ENCODE results near the gene RMI2.

RMI2 gene

DNA sequence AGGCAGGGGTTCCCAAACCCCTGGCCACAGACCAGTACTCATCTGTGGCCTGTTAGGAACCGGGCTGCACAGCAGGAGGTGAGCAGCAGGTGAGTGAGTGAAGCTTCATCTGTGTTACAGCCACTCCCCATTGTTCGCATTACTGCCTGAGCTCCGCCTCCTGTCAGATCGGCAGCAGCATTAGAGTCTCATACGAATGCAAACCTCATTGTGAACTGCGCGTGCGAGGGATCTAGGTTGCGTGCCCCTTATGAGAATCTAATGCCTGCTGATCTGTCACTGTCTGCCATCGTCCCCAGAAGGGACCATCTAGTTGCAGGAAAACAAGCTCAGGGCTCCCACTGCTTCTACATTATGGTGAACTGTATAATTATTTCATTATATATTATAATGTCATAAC is 25.1 kb upstream of the RMI2 start:
- no peak overlapping the region for H3K9ac ChIP-seq (ENCODE audit: low read depth in 1 of 2, low read length in 2 of 2)
- no peaks in the 10 kb centered on the region for H3K27me3 ChIP-seq (ENCODE audit: control insufficient read depth in 1 of 2, insufficient read depth in 2 of 2, low read length in 2 of 2)
- no peaks in the 10 kb centered on the region for H3K36me3 ChIP-seq (ENCODE audit: control insufficient read depth in 1 of 2, insufficient read depth in 2 of 2, low read length in 2 of 2)
- no peaks in the 10 kb centered on the region for H3K9me3 ChIP-seq (ENCODE audit: control insufficient read depth in 1 of 2, low read length in 2 of 2)
- H3K4me1 ChIP-seq (ENCODE audit: control insufficient read depth in 1 of 2, insufficient read depth in 2 of 2, low read length in 2 of 2) = peaks cover 0 to 2% of the 10 kb centered on the region in 2 donors
- no peak overlapping the region for H3K4me3 ChIP-seq (ENCODE audit: low read depth in 1 of 2, low read length in 2 of 2)
- H3K27ac ChIP-seq (ENCODE audit: low read depth, low read length) = no peak overlapping the region

DNA sequence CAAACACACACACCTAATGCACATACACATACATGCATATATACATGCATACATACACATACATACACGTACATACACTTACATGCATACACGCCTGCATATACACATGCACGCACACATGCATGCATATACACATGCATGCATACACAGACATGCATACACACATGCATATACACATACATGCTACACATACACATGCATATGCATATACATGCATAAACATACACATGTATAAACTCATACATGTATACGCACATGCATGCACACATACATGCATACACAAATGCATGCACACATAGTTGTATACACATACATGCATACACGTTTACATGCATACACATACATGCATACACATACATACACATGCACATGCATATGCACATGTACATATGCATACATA is 23.6 kb upstream of the RMI2 start:
- no peak overlapping the region for H3K27ac ChIP-seq (ENCODE audit: low read depth, low read length)
- H3K4me1 ChIP-seq (ENCODE audit: control insufficient read depth in 1 of 2, insufficient read depth in 2 of 2, low read length in 2 of 2) = peaks cover 0 to 12% of the 10 kb centered on the region in 2 donors
- H3K9ac ChIP-seq (ENCODE audit: low read depth in 1 of 2, low read length in 2 of 2) = no peak overlapping the region
- H3K27me3 ChIP-seq (ENCODE audit: control insufficient read depth in 1 of 2, insufficient read depth in 2 of 2, low read length in 2 of 2) = no peaks in the 10 kb centered on the region
- no peaks in the 10 kb centered on the region for H3K9me3 ChIP-seq (ENCODE audit: control insufficient read depth in 1 of 2, low read length in 2 of 2)
- H3K4me3 ChIP-seq (ENCODE audit: low read depth in 1 of 2, low read length in 2 of 2) = no peak overlapping the region
- no peaks in the 10 kb centered on the region for H3K36me3 ChIP-seq (ENCODE audit: control insufficient read depth in 1 of 2, insufficient read depth in 2 of 2, low read length in 2 of 2)

DNA sequence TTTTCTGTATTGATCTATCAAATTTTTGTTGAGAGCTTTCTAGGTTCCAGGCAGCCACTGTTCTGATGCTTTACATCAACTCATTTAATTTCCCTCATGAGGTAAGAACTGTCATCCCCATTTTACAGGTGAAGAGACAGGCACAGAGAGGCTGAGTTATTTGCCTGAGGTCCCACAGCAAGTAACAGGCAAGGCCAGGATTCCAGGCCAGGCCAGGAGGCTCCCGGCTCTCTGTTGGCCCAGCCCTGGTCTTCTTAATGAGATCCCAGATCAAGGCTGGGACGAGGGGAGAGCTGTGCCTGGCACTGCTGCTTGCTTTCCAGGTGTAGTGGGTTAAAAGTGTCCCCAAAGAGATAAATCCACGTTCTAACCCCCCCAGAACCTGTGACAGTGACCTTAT is 22.4 kb upstream of the RMI2 start:
- H3K4me1 ChIP-seq (ENCODE audit: control insufficient read depth in 1 of 2, insufficient read depth in 2 of 2, low read length in 2 of 2) = peaks cover 2 to 19% of the 10 kb centered on the region in 2 donors
- no peaks in the 10 kb centered on the region for H3K36me3 ChIP-seq (ENCODE audit: control insufficient read depth in 1 of 2, insufficient read depth in 2 of 2, low read length in 2 of 2)
- H3K9me3 ChIP-seq (ENCODE audit: control insufficient read depth in 1 of 2, low read length in 2 of 2) = no peaks in the 10 kb centered on the region
- no peak overlapping the region for H3K27ac ChIP-seq (ENCODE audit: low read depth, low read length)
- no peak overlapping the region for H3K9ac ChIP-seq (ENCODE audit: low read depth in 1 of 2, low read length in 2 of 2)
- H3K27me3 ChIP-seq (ENCODE audit: control insufficient read depth in 1 of 2, insufficient read depth in 2 of 2, low read length in 2 of 2) = no peaks in the 10 kb centered on the region
- no peak overlapping the region for H3K4me3 ChIP-seq (ENCODE audit: low read depth in 1 of 2, low read length in 2 of 2)

DNA sequence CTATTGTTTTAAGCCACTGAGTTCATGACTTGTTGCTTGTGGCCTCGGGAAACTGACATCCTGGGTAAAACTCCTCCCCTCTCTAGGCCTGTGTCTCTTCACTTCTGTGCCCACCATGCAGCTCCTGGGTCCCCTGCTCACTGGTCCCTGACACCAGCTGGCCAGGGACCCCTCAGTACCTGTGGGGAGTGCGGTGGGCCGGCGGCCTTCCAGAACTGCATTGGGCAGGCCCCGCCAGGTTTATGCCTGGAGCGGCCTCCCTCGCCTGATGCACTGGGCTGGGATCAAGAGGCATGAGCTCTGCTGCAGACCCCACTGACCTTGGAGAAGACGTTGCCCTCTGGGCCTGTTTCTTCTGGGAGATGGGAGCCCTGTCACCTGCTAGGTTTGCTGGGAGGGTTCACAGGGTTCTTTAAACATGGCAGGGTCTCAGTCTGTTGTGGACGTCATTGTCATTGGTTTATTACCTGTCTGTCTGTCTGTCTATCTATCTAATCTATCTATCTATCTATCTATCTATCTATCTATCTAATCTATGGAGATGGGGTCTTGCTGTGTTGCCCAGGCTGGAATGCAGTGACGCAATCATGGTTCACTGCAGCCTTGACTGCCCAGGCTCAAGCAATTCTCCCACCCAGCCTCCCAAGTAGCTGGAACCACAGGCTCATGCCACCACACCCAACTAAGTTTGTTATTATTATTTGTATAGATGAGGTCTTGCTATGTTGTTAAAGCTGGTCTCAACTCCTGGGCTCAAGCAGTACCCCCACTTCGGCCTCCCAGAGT is 21.5 kb upstream of the RMI2 start:
- Histone ChIP-seq H3K27ac (ENCODE audit: low read depth, low read length) (no peak overlapping the region), H3K36me3 (ENCODE audit: control insufficient read depth in 1 of 2, insufficient read depth in 2 of 2, low read length in 2 of 2) (no peaks in the 10 kb centered on the region), H3K4me1 (ENCODE audit: control insufficient read depth in 1 of 2, insufficient read depth in 2 of 2, low read length in 2 of 2) (peaks cover 11 to 28% of the 10 kb centered on the region in 2 donors), H3K9me3 (ENCODE audit: control insufficient read depth in 1 of 2, low read length in 2 of 2) (no peaks in the 10 kb centered on the region), H3K9ac (ENCODE audit: low read depth in 1 of 2, low read length in 2 of 2) (no peak overlapping the region), H3K27me3 (ENCODE audit: control insufficient read depth in 1 of 2, insufficient read depth in 2 of 2, low read length in 2 of 2) (no peaks in the 10 kb centered on the region), H3K4me3 (ENCODE audit: low read depth in 1 of 2, low read length in 2 of 2) (no peak overlapping the region)

DNA sequence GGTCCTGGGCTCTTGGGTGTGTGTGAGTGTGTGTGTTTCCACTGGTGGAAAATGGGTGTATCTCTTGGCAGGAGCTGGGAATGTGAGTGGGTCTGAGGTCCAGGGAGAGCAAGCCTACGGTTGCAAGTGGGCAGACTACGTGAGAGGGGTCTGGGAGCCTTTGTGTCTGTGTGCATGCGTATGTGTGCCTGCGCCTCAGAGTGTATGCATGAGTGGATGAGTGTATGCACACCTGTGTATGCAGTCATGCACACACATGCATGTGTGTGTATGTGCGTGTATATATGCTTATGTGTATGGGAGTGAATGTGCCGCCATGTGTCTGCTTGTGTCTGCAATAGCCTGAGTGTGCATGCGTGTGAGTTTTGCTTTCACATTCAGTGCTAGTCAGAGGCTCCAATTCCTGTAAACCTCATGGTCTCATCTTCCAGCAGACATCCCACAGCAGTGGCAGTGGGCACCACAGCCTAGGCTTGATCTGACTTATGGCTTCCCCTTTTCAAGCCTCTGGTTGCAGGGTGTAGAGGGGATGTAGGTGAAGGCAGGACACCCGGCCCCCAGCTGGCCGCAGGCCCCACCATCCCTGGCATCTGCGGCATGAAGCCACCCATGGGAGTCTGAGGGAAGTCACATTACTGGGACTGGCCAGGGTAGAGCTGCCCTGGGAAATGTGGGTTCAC is 19.7 kb upstream of the RMI2 start:
- Histone ChIP-seq H3K9me3 (ENCODE audit: control insufficient read depth in 1 of 2, low read length in 2 of 2) (no peaks in the 10 kb centered on the region), H3K4me1 (ENCODE audit: control insufficient read depth in 1 of 2, insufficient read depth in 2 of 2, low read length in 2 of 2) (peaks cover 12 to 32% of the 10 kb centered on the region in 2 donors), H3K36me3 (ENCODE audit: control insufficient read depth in 1 of 2, insufficient read depth in 2 of 2, low read length in 2 of 2) (no peaks in the 10 kb centered on the region), H3K27me3 (ENCODE audit: control insufficient read depth in 1 of 2, insufficient read depth in 2 of 2, low read length in 2 of 2) (no peaks in the 10 kb centered on the region), H3K4me3 (ENCODE audit: low read depth in 1 of 2, low read length in 2 of 2) (peak overlapping the region in 1 of 2 donors; percentile 23), H3K27ac (ENCODE audit: low read depth, low read length) (no peak overlapping the region), H3K9ac (ENCODE audit: low read depth in 1 of 2, low read length in 2 of 2) (no peak overlapping the region)

DNA sequence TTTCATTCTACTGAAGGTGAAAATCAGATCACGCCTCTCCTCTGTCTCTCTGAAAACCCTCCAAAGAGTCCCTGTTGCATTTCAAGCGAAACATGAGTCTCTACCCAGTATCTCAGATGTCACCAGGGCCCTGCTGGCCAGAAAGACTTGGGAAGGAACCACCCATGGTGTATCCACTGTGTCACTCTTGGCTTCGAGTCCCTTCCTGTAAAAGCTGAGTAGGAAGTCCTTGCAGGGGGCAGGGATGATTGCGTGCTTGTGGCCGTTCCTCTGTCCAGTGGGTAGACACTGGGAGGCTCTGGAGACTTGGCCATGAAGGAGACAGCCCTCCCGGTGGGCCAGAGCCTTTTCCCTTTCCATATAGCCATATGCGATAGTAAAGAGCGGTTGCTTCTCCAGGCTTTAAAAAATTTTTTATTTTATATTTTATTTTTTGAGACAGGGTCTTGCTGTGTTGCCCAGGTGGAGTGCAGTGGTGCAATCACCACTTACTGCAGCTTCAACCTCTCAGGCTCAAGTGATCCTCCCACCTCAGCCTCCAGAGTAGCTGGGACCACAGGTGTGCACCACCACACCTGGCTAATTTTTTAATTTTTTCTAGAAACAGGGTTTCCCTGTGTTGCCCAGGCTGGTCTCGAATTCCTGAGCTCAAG is 19.0 kb upstream of the RMI2 start:
- Histone ChIP-seq H3K27ac (ENCODE audit: low read depth, low read length) (no peak overlapping the region), H3K4me3 (ENCODE audit: low read depth in 1 of 2, low read length in 2 of 2) (no peak overlapping the region)

DNA sequence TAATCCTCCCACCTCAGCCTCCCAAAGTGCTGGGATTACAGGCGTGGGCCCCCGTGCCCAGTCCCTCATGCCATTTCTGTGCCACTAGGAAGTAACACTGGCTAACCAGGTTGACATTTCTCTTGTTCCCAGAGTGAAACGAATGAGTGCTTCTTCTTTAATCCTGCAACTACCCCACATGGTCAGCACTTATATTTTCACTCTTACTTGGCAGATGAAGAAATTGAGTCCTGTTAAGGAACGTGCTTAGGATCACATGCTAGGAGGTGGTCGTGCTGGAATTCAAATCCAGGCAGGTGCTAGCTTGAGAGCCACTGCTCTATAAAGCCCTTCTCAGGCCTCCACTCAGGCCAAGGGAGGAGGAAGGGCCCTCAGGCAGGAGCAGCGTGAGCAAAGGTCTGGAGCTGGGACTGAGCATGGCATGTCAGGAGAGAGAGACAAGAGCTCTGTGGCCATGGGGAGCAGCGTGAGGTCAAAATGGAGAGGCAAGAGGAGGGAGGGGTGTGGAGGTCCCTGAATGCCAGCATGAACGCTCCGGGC is 18.5 kb upstream of the RMI2 start:
- Histone ChIP-seq H3K9me3 (ENCODE audit: control insufficient read depth in 1 of 2, low read length in 2 of 2) (no peaks in the 10 kb centered on the region), H3K4me3 (ENCODE audit: low read depth in 1 of 2, low read length in 2 of 2) (no peak overlapping the region), H3K4me1 (ENCODE audit: control insufficient read depth in 1 of 2, insufficient read depth in 2 of 2, low read length in 2 of 2) (peaks cover 12 to 32% of the 10 kb centered on the region in 2 donors), H3K27ac (ENCODE audit: low read depth, low read length) (no peak overlapping the region), H3K36me3 (ENCODE audit: control insufficient read depth in 1 of 2, insufficient read depth in 2 of 2, low read length in 2 of 2) (no peaks in the 10 kb centered on the region), H3K9ac (ENCODE audit: low read depth in 1 of 2, low read length in 2 of 2) (no peak overlapping the region), H3K27me3 (ENCODE audit: control insufficient read depth in 1 of 2, insufficient read depth in 2 of 2, low read length in 2 of 2) (no peaks in the 10 kb centered on the region)

More for the DNA sequence above, 19.0 kb upstream of the RMI2 start:
- Histone ChIP-seq H3K9me3 (ENCODE audit: control insufficient read depth in 1 of 2, low read length in 2 of 2) (no peaks in the 10 kb centered on the region), H3K36me3 (ENCODE audit: control insufficient read depth in 1 of 2, insufficient read depth in 2 of 2, low read length in 2 of 2) (no peaks in the 10 kb centered on the region), H3K9ac (ENCODE audit: low read depth in 1 of 2, low read length in 2 of 2) (no peak overlapping the region), H3K4me1 (ENCODE audit: control insufficient read depth in 1 of 2, insufficient read depth in 2 of 2, low read length in 2 of 2) (peaks cover 12 to 32% of the 10 kb centered on the region in 2 donors), H3K27me3 (ENCODE audit: control insufficient read depth in 1 of 2, insufficient read depth in 2 of 2, low read length in 2 of 2) (no peaks in the 10 kb centered on the region)

DNA sequence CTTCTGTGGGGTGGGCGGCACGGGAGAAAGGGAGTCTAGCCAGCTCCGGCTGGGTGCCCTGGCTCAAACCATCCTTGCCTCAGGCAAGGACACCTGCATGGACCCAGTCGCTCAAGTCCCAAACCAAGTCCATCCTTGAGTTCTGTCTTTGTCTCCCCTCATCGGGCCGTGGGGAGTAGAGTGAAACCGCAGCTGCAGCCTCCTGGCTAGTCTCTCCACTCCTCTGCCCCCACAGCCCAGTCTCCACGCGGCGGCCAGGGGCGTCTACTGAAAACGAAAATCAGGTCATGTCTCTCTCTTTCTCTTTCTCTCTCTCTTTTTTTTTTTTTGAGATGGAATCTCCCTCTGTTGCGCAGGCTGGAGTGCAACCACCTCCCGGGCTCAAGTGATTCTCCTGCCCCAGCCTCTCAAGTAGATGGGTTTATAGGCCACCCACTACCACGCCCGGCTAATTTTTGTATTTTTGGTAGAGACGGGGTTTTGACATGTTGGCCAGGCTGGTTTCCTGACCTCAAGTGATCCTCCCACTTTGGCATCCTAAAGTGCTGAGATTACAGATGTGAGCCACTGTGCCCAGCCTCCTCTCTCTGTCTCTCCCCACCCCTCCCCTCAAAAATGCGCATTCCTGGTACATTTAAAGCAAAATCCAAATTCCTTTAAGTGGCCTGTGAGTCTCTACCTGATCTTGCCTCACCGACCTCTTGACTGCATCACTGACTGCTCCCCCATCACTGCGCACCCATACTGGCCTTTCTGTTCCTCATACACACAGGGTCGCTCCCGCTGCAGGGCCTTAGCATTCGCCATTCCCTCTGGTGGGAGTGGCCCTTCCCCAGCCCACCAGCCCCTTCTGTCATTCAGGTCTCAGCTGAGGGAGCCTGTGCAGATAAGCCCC is 17.7 kb upstream of the RMI2 start:
- Histone ChIP-seq H3K4me1 (ENCODE audit: control insufficient read depth in 1 of 2, insufficient read depth in 2 of 2, low read length in 2 of 2) (peaks cover 12 to 32% of the 10 kb centered on the region in 2 donors), H3K27me3 (ENCODE audit: control insufficient read depth in 1 of 2, insufficient read depth in 2 of 2, low read length in 2 of 2) (no peaks in the 10 kb centered on the region), H3K4me3 (ENCODE audit: low read depth in 1 of 2, low read length in 2 of 2) (no peak overlapping the region), H3K9me3 (ENCODE audit: control insufficient read depth in 1 of 2, low read length in 2 of 2) (no peaks in the 10 kb centered on the region), H3K36me3 (ENCODE audit: control insufficient read depth in 1 of 2, insufficient read depth in 2 of 2, low read length in 2 of 2) (no peaks in the 10 kb centered on the region), H3K27ac (ENCODE audit: low read depth, low read length) (no peak overlapping the region), H3K9ac (ENCODE audit: low read depth in 1 of 2, low read length in 2 of 2) (no peak overlapping the region)

DNA sequence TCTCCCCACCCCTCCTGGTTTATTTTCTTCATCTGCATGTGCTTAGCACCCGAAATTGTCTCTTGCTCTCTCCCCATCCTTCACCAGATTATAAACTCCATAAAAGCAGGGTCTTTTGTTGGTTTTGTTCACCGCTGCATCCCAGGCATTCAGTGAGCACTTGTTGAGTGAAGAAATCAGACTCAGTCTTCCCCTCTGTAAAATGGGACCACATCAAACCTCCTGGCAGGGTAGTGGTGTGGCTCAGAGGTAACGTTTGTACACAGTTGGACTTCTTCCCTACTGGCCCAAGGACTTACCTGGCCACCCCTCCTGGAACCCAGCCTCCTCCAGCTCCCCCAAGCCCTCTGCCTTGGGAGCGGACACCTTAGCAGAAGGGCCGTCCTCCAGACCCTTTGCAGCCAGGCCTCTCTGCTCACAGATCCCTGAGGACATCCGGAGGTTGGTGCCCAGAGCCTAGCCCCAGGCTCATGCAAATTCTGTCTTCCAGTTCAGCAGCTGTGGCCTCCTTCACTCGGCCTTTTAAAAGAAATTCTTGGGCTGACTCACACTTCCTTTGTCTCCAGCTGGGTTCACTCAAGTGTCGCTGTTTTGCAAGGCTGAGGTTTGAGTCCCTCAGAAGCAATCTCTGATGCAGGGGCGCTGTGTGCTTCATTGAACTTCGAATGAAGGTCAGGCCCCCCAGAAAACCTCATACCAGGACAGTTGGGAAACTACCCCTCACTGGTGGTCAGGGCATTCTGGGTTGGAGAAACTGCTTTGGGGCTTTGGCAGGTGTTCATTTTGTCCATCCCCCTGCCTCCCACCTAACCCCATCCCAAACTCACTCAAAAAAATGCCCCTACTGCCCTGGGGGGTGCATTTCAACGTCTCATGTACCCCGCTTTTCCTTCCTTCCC is 16.8 kb upstream of the RMI2 start:
- Histone ChIP-seq H3K36me3 (ENCODE audit: control insufficient read depth in 1 of 2, insufficient read depth in 2 of 2, low read length in 2 of 2) (no peaks in the 10 kb centered on the region), H3K27ac (ENCODE audit: low read depth, low read length) (peak overlapping the region; percentile 47), H3K9ac (ENCODE audit: low read depth in 1 of 2, low read length in 2 of 2) (peak overlapping the region in 1 of 2 donors; percentile 7), H3K4me3 (ENCODE audit: low read depth in 1 of 2, low read length in 2 of 2) (peak overlapping the region in 1 of 2 donors; percentile 5), H3K27me3 (ENCODE audit: control insufficient read depth in 1 of 2, insufficient read depth in 2 of 2, low read length in 2 of 2) (no peaks in the 10 kb centered on the region), H3K4me1 (ENCODE audit: control insufficient read depth in 1 of 2, insufficient read depth in 2 of 2, low read length in 2 of 2) (peaks cover 12 to 32% of the 10 kb centered on the region in 2 donors), H3K9me3 (ENCODE audit: control insufficient read depth in 1 of 2, low read length in 2 of 2) (no peaks in the 10 kb centered on the region)
